Activated T-cell treated with anti-CD3 and anti-CD28 coated beads for 48 hours (primary cell): ENCODE results near the gene SAAL1.
"Not testable (repeated sequence)": the region's sequence is repeated elsewhere in the genome, so short reads cannot be mapped to it uniquely, and the experiment has no call there.

Source experiments
- DNase-seq: peaks from one replicate; pipeline ENCODE4 v3.0.0-alpha.2; 2020; ENCODE audit warnings: low read depth

The SAAL1 gene, protein sequence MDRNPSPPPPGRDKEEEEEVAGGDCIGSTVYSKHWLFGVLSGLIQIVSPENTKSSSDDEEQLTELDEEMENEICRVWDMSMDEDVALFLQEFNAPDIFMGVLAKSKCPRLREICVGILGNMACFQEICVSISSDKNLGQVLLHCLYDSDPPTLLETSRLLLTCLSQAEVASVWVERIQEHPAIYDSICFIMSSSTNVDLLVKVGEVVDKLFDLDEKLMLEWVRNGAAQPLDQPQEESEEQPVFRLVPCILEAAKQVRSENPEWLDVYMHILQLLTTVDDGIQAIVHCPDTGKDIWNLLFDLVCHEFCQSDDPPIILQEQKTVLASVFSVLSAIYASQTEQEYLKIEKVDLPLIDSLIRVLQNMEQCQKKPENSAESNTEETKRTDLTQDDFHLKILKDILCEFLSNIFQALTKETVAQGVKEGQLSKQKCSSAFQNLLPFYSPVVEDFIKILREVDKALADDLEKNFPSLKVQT

GRCh38 chr11:18105802-18106574, at the start of gene SAAL1:
Gene SAAL1, minus strand, starts transcription at chr11:18106082. Its CDS starts 41 bp downstream, at chr11:18106041.
- DNase-seq: peak; percentile 89

- DNase-seq: no peak
Measured at GRCh38 chr11:18151581-18151980, 45.7 kb upstream of the SAAL1 start.

DNA sequence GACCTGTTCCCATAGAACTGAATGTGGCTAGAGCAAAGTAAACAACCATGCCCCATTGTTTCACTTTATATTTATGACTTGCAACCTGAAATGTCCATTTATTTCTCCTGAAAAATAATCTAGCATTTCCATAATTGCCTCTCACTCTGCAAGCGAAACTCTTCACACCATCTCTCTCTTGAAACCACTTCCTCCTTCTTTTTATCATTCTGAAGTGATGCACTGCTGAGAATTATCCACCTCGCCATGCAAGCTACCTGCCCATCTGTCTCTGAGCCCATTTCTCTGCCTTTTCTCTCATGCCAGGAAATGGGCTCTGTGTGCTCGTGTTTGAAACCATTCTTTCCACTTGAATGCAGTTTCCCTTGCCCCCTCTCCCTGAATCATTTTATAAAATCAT, 40.0 kb upstream of the SAAL1 start:
- no peak for DNase-seq

DNA sequence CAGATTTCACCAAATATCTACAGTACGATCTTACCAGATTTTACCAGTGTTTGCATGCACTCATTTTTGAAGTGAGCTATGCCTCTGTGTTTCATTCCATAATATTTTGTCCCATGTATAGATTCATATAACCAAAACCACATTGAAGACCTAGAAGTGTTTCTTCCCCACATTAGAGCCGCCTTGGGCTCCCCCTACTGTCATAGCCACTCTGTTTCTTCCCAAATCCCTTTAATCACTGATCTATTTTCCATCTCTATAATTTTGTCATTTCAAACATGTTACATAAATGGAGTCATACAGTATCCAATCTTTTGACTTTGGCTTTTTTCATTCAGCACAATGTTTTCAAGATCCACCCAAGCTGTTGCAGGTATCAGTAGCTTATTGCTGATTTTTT, 39.1 kb upstream of the SAAL1 start:
- no peak for DNase-seq

DNA sequence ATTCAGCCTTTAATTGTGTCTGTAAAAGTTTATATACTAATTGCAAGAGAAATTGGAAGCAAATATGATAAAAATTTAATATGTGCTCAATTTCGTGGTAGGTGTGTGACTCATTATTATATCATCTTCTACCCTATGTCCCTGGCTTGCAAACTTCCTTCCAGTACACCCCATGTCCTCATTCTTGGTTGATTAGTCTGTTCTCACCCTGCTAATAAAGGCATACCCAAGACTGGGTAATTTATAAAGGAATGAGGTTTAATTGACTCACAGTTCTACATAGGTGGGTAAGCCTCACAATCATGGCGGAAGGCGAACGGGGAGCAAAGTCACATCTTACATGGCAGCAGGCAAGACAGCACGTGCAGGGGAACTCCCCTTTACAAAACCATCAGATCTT, 38.4 kb upstream of the SAAL1 start:
- no peak for DNase-seq

DNA sequence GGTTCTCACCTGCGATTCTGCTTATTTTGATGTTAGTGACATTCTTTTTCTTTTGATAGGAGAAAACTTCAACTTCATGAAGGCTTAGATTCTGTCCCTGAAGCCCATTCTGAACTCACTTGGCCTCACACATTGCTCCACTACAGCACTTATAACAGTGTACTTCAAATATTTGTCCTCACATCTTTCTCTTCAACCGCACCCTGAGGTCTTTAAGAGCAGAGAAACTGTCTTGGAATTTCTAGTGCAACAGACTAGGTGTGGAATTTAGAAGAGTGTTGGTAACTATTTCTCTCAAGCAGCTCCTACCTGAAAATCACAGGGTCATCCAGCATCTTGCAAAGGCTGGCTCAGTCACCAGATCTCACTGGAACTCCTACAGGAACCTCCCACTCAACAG, 34.3 kb upstream of the SAAL1 start:
- no peak for DNase-seq

DNA sequence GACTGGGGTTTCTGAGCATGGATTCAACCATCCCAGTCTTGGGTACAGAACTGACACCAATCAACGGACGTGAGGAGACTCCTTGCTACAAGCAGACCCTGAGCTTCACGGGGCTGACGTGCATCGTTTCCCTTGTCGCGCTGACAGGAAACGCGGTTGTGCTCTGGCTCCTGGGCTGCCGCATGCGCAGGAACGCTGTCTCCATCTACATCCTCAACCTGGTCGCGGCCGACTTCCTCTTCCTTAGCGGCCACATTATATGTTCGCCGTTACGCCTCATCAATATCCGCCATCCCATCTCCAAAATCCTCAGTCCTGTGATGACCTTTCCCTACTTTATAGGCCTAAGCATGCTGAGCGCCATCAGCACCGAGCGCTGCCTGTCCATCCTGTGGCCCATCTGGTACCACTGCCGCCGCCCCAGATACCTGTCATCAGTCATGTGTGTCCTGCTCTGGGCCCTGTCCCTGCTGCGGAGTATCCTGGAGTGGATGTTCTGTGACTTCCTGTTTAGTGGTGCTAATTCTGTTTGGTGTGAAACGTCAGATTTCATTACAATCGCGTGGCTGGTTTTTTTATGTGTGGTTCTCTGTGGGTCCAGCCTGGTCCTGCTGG, 31.4 kb upstream of the SAAL1 start:
- DNase-seq: no peak

DNA sequence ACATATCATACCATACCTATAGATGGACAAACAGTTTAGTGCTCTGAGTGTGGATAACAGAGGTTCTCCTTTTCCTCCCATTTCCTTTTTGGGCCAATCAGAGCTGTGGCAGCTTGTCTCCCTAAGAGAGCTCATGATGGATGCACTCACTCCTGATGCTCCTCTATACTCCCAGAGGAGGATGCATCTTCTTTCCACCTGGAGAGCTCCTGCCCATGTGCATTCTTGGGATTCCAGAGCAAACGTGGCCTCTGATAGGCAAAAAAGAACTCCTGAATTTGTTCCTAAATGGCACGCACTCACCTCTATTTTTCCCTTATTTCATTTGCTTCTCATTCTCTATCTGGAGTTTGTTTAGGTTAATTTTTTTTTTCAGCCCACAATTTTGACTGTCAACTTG, 29.4 kb upstream of the SAAL1 start:
- DNase-seq: no peak

DNA sequence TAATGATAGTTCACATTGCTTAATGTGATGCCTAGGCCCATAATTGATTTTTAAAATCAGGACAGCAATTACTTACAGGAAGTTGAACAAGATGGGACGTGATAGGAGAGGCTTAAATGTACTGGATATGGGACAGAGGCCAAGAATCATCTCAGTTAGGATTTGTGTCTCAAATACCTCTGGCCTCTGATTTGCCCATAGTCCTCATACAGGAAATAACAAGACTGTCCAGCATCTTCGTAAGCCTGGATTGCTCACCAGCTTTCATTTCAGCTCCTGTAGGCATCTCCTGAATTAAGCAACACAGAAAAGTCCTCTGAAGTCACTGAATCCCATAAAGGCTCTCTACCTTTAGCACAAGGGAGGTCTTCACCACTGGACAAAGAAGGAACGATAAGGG, 26.5 kb upstream of the SAAL1 start, which contains the start of gene MRGPRX3:
TSS of gene MRGPRX3 (plus strand) at position 231 of the 400 bp plus-strand sequence. CDS start 4,632 bp downstream, outside the sequence.
- DNase-seq: no peak

DNA sequence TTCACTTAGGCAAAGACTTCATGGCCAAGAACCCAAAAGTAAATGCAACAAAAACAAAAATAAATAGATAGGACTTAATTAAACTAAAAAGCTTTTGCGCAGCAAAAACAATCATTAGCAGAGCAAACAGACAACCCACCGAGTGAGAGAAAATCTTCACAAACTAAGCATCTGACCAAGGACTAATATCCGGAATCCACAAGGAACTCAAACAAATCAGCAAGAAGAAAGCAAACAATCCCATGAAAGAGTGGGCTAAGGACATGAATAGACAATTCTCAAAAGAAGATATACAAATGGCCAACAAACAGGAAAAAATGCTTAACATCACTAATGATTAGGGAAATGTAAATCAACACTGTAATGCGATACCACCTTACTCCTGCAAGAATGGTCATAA, 25.2 kb upstream of the SAAL1 start:
- DNase-seq: not testable (repeated sequence)

- DNase-seq: not testable (repeated sequence)
Measured at GRCh38 chr11:18121331-18121828, 15.5 kb upstream of the SAAL1 start.

DNA sequence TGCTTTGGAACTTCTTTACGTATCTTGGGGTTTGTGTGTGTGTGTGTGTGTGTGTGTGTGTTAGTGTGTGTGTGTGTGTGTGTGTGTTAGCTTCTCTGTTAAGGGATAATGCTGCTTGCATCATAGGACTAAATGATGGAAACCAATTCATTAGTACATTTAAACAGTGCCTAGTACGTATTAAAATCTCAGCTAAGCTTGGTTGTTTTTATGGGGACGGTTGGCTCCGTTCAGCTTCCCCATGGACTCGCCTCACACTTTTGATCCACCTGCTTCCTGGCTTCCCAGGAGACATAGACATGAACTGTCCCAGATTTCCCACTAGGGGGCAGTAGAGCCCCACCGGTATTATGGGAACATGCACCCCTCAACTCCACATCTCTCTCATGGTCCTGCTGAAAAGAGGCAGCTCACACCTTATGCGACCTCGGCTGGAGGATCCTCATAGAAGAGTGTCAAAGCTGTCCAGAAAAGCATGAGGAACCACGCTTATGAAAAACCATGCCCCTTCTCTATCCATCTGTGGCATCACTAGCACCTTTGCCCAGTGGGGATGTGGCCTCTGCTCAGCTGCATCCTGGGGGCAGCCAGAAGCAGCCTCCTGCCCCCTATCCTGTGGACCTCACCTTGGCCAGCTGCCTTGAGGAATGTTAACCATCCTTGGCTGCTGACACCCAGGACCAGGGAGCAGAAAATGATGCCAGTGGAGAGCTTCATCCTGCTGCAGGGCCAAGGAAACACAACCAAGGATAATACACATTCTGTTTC, 9.7 kb upstream of the SAAL1 start:
- peak; percentile 39 for DNase-seq

- DNase-seq: no peak
Measured at GRCh38 chr11:18111005-18111404, 5.1 kb upstream of the SAAL1 start.

GRCh38 chr11:18108254-18108653, 2.4 kb upstream of the SAAL1 start:
- DNase-seq: no peak

- DNase-seq: no peak
Measured at GRCh38 chr11:18106688-18107087, 806 bp upstream of the SAAL1 start.

- DNase-seq: no peak
Measured at GRCh38 chr11:18105086-18105801, 638 bp downstream of the SAAL1 start.

DNA sequence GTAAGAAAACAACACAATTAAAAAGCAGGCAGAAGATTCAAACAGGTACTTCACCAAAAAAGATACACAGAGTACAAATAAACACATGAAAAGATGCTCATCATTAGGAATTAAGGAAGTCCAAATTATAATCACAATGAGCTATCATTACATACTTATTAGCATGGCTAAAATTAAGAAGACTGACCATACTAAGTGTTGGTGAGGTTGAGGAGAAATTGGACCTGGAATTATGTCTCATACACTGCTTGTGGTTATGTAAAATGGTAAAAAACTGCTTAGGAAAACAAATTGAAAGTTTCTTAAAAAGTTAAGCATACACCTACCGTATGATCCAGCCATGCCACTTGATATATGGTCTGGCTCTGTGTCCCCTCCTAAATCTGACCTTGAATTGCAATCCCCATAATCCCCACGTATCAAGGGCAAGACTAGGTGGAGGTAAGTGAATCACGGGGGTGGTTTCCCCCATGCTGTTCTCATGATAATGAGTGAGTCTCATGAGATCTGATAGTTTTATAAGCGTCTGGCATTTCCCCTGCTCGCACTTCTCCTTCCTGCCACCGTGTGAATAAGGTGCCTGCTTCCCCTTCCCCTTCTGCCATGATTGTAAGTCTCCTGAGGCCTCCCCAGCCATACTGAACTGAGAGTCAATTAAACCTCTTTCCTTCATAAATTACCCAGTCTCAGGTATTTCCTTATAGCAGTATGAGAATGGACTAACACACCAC, 4.8 kb downstream of the SAAL1 start:
- no peak for DNase-seq

- no peak for DNase-seq
Measured at GRCh38 chr11:18093959-18094358, 11.9 kb downstream of the SAAL1 start.

GRCh38 chr11:18091731-18092130, 14.2 kb downstream of the SAAL1 start:
- DNase-seq: no peak

GRCh38 chr11:18088966-18089365, 16.9 kb downstream of the SAAL1 start:
- no peak for DNase-seq
